Measurements from ENCODE around the gene CACNB4.

DNA sequence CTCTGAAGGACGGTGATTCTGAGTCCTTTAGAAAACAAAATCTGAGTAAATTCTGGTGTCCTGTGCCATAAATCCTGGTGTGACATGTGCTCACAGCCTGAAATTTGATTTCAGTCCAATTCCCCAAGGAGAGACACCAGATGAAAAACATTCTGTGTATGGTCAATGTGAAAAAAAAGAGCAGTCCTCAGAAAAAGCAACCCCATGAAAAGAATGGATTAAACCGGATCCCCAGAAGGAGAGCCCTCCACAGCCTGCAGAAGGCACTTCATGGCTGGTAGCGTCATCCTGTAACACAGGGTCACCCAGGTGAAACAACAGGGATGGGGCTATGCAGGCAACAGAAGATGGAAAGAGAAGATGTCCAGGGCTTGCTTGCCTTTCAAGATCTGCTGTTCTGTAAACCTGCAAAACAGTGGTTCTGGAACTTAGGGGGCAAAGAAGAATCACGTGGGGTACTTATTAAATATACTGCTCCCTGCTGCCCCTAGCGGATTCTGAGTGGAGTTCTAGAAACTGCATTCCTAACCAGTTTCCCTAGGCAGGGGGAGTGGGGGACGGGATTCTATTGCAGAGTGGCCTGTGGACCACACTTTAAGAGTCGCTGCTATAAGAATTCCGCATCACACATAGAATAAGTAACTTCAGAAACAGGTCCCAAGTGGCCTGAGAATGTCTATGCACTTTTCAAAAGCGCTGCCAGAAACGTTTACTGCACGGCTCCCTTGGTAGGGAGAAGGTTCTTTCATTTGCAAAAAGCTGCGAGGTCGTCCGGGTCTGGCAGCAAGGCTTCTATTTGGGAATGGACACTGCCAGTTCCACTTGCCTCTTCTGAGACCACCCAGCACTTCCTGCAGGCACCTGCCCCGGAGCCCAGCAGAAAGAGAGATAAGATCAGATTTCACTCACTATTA lies 151.7 kb downstream of the CACNB4 start:
- TF ChIP-seq, protein P1, sequence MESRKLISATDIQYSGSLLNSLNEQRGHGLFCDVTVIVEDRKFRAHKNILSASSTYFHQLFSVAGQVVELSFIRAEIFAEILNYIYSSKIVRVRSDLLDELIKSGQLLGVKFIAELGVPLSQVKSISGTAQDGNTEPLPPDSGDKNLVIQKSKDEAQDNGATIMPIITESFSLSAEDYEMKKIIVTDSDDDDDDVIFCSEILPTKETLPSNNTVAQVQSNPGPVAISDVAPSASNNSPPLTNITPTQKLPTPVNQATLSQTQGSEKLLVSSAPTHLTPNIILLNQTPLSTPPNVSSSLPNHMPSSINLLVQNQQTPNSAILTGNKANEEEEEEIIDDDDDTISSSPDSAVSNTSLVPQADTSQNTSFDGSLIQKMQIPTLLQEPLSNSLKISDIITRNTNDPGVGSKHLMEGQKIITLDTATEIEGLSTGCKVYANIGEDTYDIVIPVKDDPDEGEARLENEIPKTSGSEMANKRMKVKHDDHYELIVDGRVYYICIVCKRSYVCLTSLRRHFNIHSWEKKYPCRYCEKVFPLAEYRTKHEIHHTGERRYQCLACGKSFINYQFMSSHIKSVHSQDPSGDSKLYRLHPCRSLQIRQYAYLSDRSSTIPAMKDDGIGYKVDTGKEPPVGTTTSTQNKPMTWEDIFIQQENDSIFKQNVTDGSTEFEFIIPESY (IDR thresholded peaks at IDR 0.05; ENCODE audit: extremely low read depth, insufficient replicate concordance, low read length): no peak
- no peak for TF ChIP-seq ZFX (IDR thresholded peaks at IDR 0.05)

All from HCT116 (cell line).